HTR-8/SVneo (cell line): ENCODE data around the gene PCNX2.

Experiments used
- DNase-seq: peaks from one replicate; pipeline ENCODE4 v3.0.0; 2011; ENCODE audit warnings: low spot score, mixed read lengths; ENCODE audit not compliant: insufficient read length
- FAIRE-seq: peaks from 2 replicates; lab custom pipeline; 2011; peaks lifted over from hg19 to GRCh38; lab: Jason Lieb, UNC

Gene PCNX2

GRCh38 chr1:232978815-232979214 lies 316.7 kb downstream of the PCNX2 start:
- FAIRE-seq (no peak), DNase-seq (no peak)

GRCh38 chr1:232978091-232978634 lies 317.4 kb downstream of the PCNX2 start:
- DNase-seq (no peak), FAIRE-seq (no peak)

- no peak for DNase-seq
- no peak for FAIRE-seq
These were observed 320.6 kb downstream of the PCNX2 start for GRCh38 chr1:232974971-232975370.

GRCh38 chr1:232973652-232974611 lies 321.6 kb downstream of the PCNX2 start:
- FAIRE-seq (no peak), DNase-seq (no peak)

GRCh38 chr1:232970508-232970907 lies 325.0 kb downstream of the PCNX2 start:
- DNase-seq (no peak), FAIRE-seq (no peak)

GRCh38 chr1:232969799-232970198 lies 325.7 kb downstream of the PCNX2 start:
- FAIRE-seq (no peak), DNase-seq (no peak)

- no peak for DNase-seq
- no peak for FAIRE-seq
These were observed 326.6 kb downstream of the PCNX2 start for GRCh38 chr1:232968965-232969364.

- peak; percentile 26 for FAIRE-seq
- no peak for DNase-seq
These were observed 327.1 kb downstream of the PCNX2 start for GRCh38 chr1:232968391-232968790.

GRCh38 chr1:232966663-232967062 lies 328.9 kb downstream of the PCNX2 start:
- no peak for FAIRE-seq
- no peak for DNase-seq

GRCh38 chr1:232965912-232966217 lies 329.7 kb downstream of the PCNX2 start:
- FAIRE-seq: no peak
- no peak for DNase-seq

GRCh38 chr1:232965124-232965911 lies 330.2 kb downstream of the PCNX2 start:
- no peak for FAIRE-seq
- no peak for DNase-seq

GRCh38 chr1:232964601-232965000 lies 330.9 kb downstream of the PCNX2 start:
- no peak for DNase-seq
- FAIRE-seq: no peak

- no peak for FAIRE-seq
- DNase-seq: no peak
These were observed 332.5 kb downstream of the PCNX2 start for GRCh38 chr1:232962761-232963745.

- FAIRE-seq (no peak), DNase-seq (no peak)
These were observed 337.5 kb downstream of the PCNX2 start for GRCh38 chr1:232958067-232958466.

- FAIRE-seq (no peak), DNase-seq (no peak)
These were observed 339.4 kb downstream of the PCNX2 start for GRCh38 chr1:232956081-232956480.

GRCh38 chr1:232954594-232955365 lies 340.7 kb downstream of the PCNX2 start:
- no peak for FAIRE-seq
- DNase-seq: no peak

GRCh38 chr1:232952514-232953499 lies 342.7 kb downstream of the PCNX2 start:
- FAIRE-seq (peak; percentile 91), DNase-seq (peak; percentile 73)

- FAIRE-seq (no peak), DNase-seq (no peak)
These were observed 343.9 kb downstream of the PCNX2 start for GRCh38 chr1:232951605-232952004.
